ENCODE data around the gene PARVA. TPM values are rescaled to one million over a fixed set of nuclear protein-coding genes. Genes with fewer than 3 reads are reported as not detected.

Gene PARVA
- polyA plus RNA-seq, 2 of the 4 experiments (the other 2 are of a cell fraction): 25.5 to 26.1 TPM

DNA sequence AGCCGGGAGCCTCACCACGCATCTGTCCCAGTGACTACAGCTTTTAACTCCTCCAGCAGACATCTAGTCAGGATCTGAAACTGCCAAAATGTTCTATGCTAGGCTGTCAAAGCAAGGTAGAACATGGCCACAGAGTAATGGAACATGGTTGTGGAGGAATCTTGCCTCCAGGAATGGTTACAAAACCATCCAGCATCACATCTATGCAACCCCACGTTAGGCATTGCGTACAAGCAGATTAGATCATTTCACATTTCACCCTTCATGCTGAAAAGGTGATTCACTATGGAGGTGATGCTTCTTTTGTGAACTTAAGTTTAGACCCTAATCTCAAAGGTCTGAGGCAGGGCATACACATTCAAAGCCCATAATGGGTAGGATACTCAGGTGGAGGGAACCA is 103.0 kb downstream of the PARVA start:
- 92% methylated on average over 4 of the region's 4 CpGs for WGBS (ENCODE audit: missing lambda C conversion rate)
- DNase-seq (ENCODE audit: low read depth in 1 of 2, low spot score in 1 of 2) (no peak), FAIRE-seq (no peak), ATAC-seq (no peak)
- CTCF ChIA-PET: interaction anchor here (1.1 to 1.7 kb wide), 3 partner anchors 10 to 35 kb away, joined by 3 read pairs; no protein-coding TSS in a partner anchor
- POLR2A ChIA-PET: no interaction called here
- TF ChIP-seq POLR2A (IDR thresholded peaks at IDR 0.05; ENCODE audit: low read length) (no peak), ESRRA (IDR thresholded peaks at IDR 0.05; ENCODE audit: borderline replicate concordance, low read length) (no peak), RFX5 (IDR thresholded peaks at IDR 0.05) (no peak), GATA3 (IDR thresholded peaks at IDR 0.05; ENCODE audit: borderline replicate concordance) (no peak), KDM5A (IDR thresholded peaks at IDR 0.05) (no peak), RNF2 (IDR thresholded peaks at IDR 0.05; ENCODE audit: borderline replicate concordance, low read depth) (no peak), EHMT2 (IDR thresholded peaks at IDR 0.05; ENCODE audit: low read depth) (no peak), CBX2 (IDR thresholded peaks at IDR 0.05; ENCODE audit: borderline replicate concordance, low read depth) (no peak)
- TF ChIP-seq, protein P1, sequence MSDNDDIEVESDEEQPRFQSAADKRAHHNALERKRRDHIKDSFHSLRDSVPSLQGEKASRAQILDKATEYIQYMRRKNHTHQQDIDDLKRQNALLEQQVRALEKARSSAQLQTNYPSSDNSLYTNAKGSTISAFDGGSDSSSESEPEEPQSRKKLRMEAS (IDR thresholded peaks at IDR 0.05): no peak
- TF ChIP-seq, protein P2, sequence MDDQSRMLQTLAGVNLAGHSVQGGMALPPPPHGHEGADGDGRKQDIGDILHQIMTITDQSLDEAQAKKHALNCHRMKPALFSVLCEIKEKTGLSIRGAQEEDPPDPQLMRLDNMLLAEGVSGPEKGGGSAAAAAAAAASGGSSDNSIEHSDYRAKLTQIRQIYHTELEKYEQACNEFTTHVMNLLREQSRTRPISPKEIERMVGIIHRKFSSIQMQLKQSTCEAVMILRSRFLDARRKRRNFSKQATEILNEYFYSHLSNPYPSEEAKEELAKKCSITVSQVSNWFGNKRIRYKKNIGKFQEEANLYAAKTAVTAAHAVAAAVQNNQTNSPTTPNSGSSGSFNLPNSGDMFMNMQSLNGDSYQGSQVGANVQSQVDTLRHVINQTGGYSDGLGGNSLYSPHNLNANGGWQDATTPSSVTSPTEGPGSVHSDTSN (IDR thresholded peaks at IDR 0.05): no peak
- TF ChIP-seq, protein P3, sequence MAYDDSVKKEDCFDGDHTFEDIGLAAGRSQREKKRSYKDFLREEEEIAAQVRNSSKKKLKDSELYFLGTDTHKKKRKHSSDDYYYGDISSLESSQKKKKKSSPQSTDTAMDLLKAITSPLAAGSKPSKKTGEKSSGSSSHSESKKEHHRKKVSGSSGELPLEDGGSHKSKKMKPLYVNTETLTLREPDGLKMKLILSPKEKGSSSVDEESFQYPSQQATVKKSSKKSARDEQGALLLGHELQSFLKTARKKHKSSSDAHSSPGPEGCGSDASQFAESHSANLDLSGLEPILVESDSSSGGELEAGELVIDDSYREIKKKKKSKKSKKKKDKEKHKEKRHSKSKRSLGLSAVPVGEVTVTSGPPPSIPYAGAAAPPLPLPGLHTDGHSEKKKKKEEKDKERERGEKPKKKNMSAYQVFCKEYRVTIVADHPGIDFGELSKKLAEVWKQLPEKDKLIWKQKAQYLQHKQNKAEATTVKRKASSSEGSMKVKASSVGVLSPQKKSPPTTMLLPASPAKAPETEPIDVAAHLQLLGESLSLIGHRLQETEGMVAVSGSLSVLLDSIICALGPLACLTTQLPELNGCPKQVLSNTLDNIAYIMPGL (CRISPR knock-in tag; IDR thresholded peaks at IDR 0.05; ENCODE audit: borderline replicate concordance): no peak
- Histone ChIP-seq H3K9me3 (no peaks in the 10 kb centered on the region), H3K4me3 (no peak overlapping the region), H3K4me2 (no peak overlapping the region), H3K4me1 (no peaks in the 10 kb centered on the region), H3K27ac (no peak overlapping the region)

DNA sequence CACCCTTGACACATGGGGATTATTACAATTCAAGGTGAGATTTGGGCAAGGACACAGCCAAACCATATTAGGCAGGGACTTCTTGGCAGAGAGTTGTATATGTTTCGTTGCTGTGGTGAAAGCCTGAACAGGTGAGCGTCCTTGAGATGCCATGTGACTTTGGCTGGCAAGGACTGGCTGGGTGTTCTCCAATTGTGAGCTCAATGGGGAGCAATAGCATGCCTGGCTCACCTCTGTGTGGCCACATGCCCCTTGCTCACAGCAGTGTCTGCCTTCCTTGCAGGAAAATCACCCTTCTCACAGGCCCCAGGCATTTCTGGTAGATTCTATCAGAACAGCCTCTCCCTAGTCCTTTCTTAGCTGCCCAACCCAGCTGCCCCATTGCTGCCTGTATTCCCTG is 105.5 kb downstream of the PARVA start:
- FAIRE-seq: no peak
- CTCF ChIA-PET: interaction anchor here (0.6 to 1.1 kb wide), 3 partner anchors 8 to 194 kb away, joined by 3 to 6 read pairs (median 3); no protein-coding TSS in a partner anchor
- no peak overlapping the region for H3K4me3 ChIP-seq

More for the DNA sequence above, 105.5 kb downstream of the PARVA start:
- Histone ChIP-seq H3K4me1 (no peaks in the 10 kb centered on the region), H3K9me3 (no peaks in the 10 kb centered on the region), H3K4me2 (no peak overlapping the region), H3K27ac (no peak overlapping the region)
- POLR2A ChIA-PET: no interaction called here
- WGBS (ENCODE audit: missing lambda C conversion rate): 81% methylated on average over 2 of the region's 2 CpGs
- ATAC-seq: no peak
- TF ChIP-seq ESRRA (IDR thresholded peaks at IDR 0.05; ENCODE audit: borderline replicate concordance, low read length): no peak
- TF ChIP-seq NR3C1 (IDR thresholded peaks at IDR 0.05): no peak
- no peak for TF ChIP-seq ZNF302 (CRISPR knock-in tag; IDR thresholded peaks at IDR 0.05)
- TF ChIP-seq FOSB (CRISPR knock-in tag; IDR thresholded peaks at IDR 0.05): no peak
- TF ChIP-seq, protein P4, sequence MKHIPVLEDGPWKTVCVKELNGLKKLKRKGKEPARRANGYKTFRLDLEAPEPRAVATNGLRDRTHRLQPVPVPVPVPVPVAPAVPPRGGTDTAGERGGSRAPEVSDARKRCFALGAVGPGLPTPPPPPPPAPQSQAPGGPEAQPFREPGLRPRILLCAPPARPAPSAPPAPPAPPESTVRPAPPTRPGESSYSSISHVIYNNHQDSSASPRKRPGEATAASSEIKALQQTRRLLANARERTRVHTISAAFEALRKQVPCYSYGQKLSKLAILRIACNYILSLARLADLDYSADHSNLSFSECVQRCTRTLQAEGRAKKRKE (CRISPR knock-in tag; IDR thresholded peaks at IDR 0.05; ENCODE audit: low read depth): no peak
- TF ChIP-seq, protein P5, sequence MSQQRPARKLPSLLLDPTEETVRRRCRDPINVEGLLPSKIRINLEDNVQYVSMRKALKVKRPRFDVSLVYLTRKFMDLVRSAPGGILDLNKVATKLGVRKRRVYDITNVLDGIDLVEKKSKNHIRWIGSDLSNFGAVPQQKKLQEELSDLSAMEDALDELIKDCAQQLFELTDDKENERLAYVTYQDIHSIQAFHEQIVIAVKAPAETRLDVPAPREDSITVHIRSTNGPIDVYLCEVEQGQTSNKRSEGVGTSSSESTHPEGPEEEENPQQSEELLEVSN (IDR thresholded peaks at IDR 0.05; ENCODE audit: borderline replicate concordance, low read depth): no peak
- TF ChIP-seq, protein P1 (IDR thresholded peaks at IDR 0.05): no peak
- no peak for TF ChIP-seq EHF (CRISPR knock-in tag; IDR thresholded peaks at IDR 0.05)
- TF ChIP-seq, protein P6, sequence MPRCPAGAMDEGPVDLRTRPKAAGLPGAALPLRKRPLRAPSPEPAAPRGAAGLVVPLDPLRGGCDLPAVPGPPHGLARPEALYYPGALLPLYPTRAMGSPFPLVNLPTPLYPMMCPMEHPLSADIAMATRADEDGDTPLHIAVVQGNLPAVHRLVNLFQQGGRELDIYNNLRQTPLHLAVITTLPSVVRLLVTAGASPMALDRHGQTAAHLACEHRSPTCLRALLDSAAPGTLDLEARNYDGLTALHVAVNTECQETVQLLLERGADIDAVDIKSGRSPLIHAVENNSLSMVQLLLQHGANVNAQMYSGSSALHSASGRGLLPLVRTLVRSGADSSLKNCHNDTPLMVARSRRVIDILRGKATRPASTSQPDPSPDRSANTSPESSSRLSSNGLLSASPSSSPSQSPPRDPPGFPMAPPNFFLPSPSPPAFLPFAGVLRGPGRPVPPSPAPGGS (IDR thresholded peaks at IDR 0.05): no peak
- TF ChIP-seq RCOR1 (IDR thresholded peaks at IDR 0.05; ENCODE audit: low read depth, low read length): no peak
- no peak for TF ChIP-seq CHD4 (IDR thresholded peaks at IDR 0.05; ENCODE audit: borderline replicate concordance)
- no peak for TF ChIP-seq JUNB (IDR thresholded peaks at IDR 0.05)
- no peak for TF ChIP-seq FOSL2 (IDR thresholded peaks at IDR 0.05)
- TF ChIP-seq FOSL2 (CRISPR knock-in tag; IDR thresholded peaks at IDR 0.05): no peak
- TF ChIP-seq HOXA7 (CRISPR knock-in tag; IDR thresholded peaks at IDR 0.05): no peak
- TF ChIP-seq MAFK (IDR thresholded peaks at IDR 0.05; ENCODE audit: partially characterized antibody): no peak
- DNase-seq (ENCODE audit: low read depth in 1 of 2, low spot score in 1 of 2): no peak

Data from A549 (cell line).